Measurements from ENCODE around the gene DNAAF2. TPM values are rescaled to one million over a fixed set of nuclear protein-coding genes. Genes with fewer than 3 reads are reported as not detected.
"Not testable (repeated sequence)": the region's sequence is repeated elsewhere in the genome, so short reads cannot be mapped to it uniquely, and the experiment has no call there.

The DNAAF2 gene
- total RNA-seq, 1 donor from 2014 or later = 7.0 TPM

- no peak for DNase-seq
These were observed 12.9 kb downstream of the DNAAF2 start for GRCh38 chr14:49622022-49622607.

- no peak for DNase-seq
These were observed 13.7 kb downstream of the DNAAF2 start for GRCh38 chr14:49621114-49621881.

GRCh38 chr14:49620182-49621113 lies 14.6 kb downstream of the DNAAF2 start, which contains the start of the genes MGAT2 and RPL36AL:
MGAT2 (plus strand) TSS chr14:49620799; CDS start chr14:49621269, 470 bp downstream.
RPL36AL (minus strand) TSS chr14:49620626; CDS start chr14:49619104, 1,522 bp downstream.
- peak; percentile 96 for DNase-seq

- no peak for DNase-seq
These were observed 15.3 kb downstream of the DNAAF2 start for GRCh38 chr14:49619730-49620129.

GRCh38 chr14:49619273-49619672 lies 15.8 kb downstream of the DNAAF2 start:
- DNase-seq = not testable (repeated sequence)

- no peak for DNase-seq
These were observed 17.1 kb downstream of the DNAAF2 start for GRCh38 chr14:49617852-49618519.

- DNase-seq = no peak
These were observed 19.3 kb downstream of the DNAAF2 start for GRCh38 chr14:49615776-49616175.

- no peak for DNase-seq
These were observed 20.8 kb downstream of the DNAAF2 start for GRCh38 chr14:49614196-49614595.

GRCh38 chr14:49612671-49613070 lies 22.4 kb downstream of the DNAAF2 start:
- DNase-seq = no peak

- DNase-seq = no peak
These were observed 22.8 kb downstream of the DNAAF2 start for GRCh38 chr14:49612251-49612650.

GRCh38 chr14:49607583-49607982 lies 27.5 kb downstream of the DNAAF2 start:
- no peak for DNase-seq

- DNase-seq = peak; percentile 74
These were observed 36.4 kb downstream of the DNAAF2 start, which contains the start of gene LRR1 for GRCh38 chr14:49598485-49599300. LRR1 (plus strand) TSS chr14:49598940; CDS start chr14:49599021, 81 bp downstream.

- DNase-seq = no peak
These were observed 36.9 kb downstream of the DNAAF2 start for GRCh38 chr14:49598189-49598484.

- peak; percentile 84 for DNase-seq
These were observed 40.5 kb downstream of the DNAAF2 start for GRCh38 chr14:49594347-49595091.

- no peak for DNase-seq
These were observed 42.0 kb downstream of the DNAAF2 start for GRCh38 chr14:49593016-49593415.

GRCh38 chr14:49589387-49589786 lies 45.7 kb downstream of the DNAAF2 start:
- DNase-seq = no peak

GRCh38 chr14:49586673-49587460 lies 48.2 kb downstream of the DNAAF2 start:
- peak; percentile 36 for DNase-seq

- DNase-seq = peak; percentile 100
These were observed 49.0 kb downstream of the DNAAF2 start, which contains the start of gene RPS29 for GRCh38 chr14:49585803-49586672. RPS29 (minus strand) TSS chr14:49586380; CDS start chr14:49586346, 34 bp downstream.

Measured in skin of body (tissue), 2 donors.